NCI-H187 (cell line): Measurements from ENCODE around the gene MYL5.
"Not testable (repeated sequence)": the region's sequence is repeated elsewhere in the genome, so short reads cannot be mapped to it uniquely, and the experiment has no call there.

Experiments
- DNase-seq, 2 experiments: peaks; one replicate each; lab custom pipeline; 2025; lab: John Stamatoyannopoulos, UW

The MYL5 gene

DNA sequence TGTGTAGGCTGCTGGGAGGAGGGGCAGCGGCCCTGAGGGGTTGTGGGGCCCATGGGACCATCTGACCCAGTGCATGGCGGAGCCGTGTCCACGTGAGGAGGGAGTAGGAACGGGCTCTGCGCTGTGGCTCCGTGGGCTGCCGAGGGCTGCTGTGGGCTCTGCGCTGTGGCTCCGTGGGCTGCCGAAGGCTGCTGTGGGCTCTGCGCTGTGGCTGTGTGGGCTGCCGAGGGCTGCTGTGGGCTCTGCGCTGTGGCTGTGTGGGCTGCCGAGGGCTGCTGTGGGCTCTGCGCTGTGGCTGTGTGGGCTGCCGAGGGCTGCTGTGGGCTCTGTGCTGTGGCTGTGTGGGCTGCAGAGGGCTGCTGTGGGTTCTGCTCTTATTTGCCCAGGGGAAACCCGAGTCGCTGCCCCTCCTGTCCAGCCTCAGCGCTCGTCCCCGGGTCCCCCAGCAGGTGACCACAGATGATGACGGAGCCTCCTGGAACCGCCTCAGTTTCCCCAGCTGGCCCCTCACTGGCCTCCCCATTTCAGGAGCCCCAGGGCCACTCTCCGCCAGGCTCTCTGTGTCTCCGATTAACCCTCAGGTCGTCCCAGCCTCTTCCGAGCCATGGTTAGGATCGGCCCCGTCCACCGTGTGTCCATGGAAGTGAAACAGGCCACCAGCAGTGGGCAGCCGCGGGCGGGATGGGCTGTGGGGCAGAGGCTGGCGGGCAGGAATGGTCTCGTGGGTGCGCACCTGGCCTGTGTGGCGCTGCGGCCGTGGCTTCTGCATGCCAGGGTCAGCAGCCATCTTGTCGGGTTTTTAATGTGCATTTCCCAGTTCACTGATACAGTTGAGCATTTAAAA is 51.3 kb downstream of the MYL5 start:
- DNase-seq, result no peak

DNA sequence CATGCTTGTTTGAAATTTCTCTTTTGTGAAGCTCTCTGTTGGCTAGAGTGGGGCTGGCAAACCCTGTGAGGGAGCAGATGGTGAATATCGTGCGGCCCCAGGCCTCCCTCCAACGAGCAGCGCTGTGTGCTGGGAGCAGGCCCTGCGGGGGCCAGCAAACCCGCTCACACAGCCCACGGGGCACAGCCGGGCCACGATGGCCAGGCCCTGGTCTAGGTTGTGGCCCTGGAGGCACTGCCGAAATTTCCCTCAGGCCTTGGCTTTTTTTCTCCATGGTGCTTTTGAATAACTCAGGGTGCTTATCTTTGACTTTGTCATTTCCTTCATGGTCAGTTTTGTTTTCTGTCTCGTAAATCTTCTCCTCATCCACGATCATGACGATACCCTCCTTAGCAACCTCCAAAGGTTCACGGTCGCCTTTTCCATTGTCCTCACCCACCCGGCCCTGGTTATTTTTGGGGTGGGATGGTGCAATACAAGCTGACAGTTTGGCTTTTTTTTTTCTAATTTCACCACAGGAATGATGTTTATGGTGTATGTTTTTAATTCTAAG is 52.0 kb downstream of the MYL5 start:
- no peak for DNase-seq

DNA sequence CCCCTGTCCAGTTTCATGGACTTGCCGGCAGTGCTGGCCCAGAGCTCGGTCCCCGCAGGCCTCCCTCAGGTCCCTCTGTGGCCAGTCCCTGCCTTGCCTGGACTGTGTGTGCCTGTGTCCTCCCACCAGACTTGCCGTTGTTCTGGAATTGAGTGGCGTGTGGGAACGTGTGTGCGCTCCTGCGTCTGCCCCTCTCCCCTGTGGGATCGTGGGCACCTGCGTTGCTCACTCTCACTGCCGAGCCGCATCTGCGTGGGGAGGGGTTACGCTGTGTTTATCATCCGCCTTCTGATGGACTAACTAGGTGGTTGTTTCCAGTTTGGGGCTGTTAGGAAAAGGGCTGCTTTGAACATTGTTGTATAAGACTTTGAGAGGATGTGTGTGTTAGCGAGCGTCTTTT is 52.5 kb downstream of the MYL5 start:
- DNase-seq, result no peak

DNA sequence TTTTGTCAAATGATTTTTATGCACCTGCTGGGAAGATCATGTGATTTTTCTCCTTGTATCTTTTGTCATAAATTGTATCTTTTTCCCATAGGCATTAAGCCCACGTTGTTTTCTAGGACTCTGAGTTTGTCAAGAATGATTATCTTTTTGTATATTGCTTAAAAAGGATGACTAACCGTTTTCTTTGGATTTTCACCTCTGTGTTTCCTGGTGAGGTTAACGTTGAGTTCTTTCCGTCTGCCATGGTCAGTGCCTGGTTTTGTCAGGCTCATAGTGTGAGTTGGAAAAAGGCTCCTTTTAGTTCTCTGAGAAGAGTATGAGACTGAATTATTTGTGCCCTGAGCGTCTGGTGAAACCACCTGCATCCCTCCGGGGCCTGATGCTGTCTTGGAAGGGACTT is 53.2 kb downstream of the MYL5 start:
- DNase-seq, result no peak

DNA sequence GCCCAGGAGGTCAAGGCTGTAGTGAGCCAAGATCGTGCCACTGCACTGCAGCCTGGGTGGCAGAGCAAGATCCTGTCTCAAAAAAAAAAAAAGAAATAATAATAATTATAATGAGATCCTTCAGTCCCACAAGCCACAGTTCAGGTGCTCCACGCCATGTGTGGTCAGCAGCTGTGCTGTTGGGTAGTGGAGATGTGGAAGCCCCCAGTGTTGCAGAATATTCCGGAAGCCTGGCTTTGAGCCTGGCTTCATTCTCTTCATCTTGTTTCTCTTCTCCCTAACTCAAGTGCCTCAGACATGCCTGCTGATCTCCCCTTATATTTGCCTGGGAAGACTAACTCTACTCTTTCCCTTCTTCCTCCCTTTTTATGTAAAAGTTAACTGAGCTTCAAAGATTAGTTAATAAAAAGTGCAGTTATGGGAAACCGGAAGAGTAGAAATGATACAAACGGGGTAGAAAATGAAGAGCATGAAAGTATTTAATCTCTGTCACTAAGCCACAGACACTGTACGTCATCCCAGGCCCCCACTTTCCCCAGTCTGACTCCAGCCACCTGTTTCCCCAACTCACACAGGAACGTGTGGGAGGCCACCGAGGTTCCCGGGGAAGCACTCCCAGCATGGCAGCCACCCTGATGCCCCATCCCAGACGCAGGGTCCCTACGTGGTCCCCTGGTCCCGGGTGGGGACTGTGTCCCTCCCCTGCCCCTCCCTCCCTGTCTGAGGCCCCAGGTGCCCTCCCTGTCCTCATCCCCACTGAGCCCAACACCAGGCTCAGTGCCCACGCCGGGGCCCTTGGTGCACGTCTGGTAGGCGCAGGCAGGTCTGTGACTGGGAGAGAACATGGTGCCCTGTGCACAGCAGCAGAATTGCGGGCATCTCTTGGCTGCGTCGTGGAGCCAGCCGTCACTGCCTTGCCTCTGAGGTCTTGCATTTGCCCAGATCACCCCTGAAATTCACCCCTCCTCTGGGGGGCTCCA is 55.3 kb downstream of the MYL5 start:
- DNase-seq, result no peak

DNA sequence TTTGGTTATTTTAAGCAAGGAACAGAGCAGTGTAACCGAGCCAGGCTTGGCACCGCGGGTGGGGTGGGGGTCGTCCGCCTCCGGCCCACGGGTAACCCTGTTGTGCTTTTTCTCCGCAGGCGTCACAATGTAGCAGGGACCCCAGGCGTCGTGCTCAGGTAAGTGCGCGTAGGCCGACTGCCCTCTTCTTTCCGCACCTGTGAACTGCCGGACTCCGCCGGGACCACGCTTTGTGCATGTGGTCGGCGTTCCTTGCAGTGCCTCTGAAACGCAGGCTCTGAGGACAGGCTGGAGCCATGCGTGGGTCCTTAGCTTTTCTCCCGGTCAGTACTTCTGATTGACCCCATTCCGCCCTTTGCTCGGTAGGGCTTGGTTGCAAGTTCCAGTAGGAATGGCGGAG is 56.2 kb downstream of the MYL5 start:
- no peak for DNase-seq

DNA sequence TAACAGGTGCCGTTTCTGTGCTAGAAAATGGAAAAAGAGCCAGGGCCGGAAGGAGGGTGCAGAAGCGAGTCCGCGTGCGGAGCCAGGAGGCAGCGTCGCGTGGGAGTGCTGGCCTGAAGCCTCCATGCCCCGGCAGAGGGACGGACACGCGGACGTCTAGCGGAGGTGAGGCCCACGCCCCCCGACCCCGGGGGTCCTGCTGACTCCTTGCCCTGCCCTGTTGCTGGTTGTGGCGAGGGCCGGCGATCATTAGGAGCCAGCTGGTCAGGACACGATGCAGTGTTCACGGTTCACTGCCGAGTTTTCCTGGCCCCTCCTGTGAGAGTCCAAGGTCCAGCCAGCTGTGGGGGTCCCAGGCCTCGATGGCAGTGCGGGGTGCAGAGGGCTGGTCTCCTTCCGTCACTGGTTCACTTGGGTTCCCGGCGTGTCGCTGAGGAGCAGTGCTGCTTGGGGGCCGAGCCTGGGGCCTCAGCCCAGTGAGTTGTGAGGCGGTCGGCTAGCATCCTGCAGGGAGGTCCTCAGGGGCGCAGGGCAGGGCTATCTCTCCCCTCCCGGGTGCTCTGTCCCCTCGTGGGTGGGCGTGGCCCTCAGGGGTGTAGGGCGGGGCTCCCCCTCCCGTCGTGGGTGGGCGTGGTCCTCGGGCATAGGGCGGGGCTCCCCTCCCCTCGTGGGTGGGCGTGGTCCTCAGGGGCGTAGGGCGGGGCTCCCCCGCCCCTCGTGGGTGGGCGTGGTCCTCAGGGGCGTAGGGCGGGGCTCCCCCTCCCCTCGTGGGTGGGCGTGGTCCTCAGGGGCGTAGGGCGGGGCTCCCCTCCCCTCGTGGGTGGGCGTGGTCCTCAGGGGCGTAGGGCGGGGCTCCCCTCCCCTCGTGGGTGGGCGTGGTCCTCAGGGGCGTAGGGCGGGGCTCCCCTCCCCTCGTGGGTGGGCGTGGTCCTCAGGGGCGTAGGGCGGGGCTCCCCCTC is 56.9 kb downstream of the MYL5 start:
- DNase-seq, result not testable (repeated sequence)
